Measurements from ENCODE around the gene KRTAP20-1.

- TF ChIP-seq CTCF (IDR thresholded peaks at IDR 0.05) (no peak), POLR2A (IDR thresholded peaks at IDR 0.05) (no peak)
These were observed 4.1 kb upstream of the KRTAP20-1 start for GRCh38 chr21:30612132-30612531.

Measured in esophagus squamous epithelium (tissue), 4 donors.